HG02884 (cell line): ENCODE results near the gene SLC31A2.
A peak's percentile ranks its signal among the peaks of the same experiment; 100 is the strongest.
"Not testable (repeated sequence)": the region's sequence is repeated elsewhere in the genome, so short reads cannot be mapped to it uniquely, and the experiment has no call there.

Source experiments
- ATAC-seq: cut with Tn5 transposase; IDR thresholded peaks from one replicate; pipeline ENCODE4 v1.9.1; 2021; ENCODE audit warnings: mild to moderate bottlenecking, moderate library complexity; ENCODE audit not compliant: unreplicated experiment

SLC31A2 gene, protein sequence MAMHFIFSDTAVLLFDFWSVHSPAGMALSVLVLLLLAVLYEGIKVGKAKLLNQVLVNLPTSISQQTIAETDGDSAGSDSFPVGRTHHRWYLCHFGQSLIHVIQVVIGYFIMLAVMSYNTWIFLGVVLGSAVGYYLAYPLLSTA

DNA sequence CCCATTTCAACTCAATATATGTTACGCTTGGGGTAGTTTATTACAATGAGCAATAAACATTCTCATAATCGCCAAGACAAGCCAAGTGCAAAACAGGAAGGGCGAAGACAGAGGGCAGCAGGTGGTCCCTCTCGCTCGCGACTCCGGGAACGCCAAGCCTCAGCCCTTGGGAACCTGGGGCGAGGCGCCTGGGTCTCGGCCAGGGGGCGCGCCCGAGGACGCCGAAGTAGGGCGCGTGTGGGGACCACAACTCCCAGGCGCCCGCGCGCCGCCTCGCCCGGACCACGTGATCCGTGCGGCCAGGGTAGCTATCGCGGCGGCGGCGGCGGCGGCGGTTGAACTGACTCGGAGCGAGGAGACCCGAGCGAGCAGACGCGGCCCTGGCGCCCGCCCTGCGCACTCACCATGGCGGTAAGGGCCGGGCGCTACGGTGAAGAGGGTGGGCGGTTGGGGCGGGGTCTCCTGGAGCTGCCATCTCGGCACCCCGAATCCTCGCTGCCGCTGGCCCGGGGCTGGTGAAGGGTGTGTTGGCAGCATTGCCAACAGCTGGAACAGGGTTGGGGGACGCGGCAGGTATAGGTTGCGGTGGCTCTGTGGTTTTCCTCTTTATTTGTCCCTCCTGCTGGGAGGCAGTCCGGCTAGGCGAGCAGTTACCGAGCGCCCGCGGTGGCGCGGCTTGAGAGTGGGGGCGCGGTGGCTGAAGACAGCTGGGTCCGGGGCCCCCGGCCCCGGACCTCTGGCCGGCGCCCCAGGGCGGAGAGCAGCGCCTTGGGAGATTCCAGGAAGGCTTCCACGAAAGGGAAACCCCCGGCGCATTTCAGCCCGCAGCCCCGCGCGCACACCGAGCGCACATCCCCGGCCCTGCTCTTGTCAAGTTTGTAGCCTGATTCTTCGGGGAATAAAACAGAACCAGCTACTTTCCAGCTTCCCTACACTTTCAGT is at the start of gene SLC31A2:
TSS of gene SLC31A2 (plus strand) at position 338 of the 942 bp plus-strand sequence. CDS start at position 406, 68 bp downstream.
- ATAC-seq, result peak; percentile 93

DNA sequence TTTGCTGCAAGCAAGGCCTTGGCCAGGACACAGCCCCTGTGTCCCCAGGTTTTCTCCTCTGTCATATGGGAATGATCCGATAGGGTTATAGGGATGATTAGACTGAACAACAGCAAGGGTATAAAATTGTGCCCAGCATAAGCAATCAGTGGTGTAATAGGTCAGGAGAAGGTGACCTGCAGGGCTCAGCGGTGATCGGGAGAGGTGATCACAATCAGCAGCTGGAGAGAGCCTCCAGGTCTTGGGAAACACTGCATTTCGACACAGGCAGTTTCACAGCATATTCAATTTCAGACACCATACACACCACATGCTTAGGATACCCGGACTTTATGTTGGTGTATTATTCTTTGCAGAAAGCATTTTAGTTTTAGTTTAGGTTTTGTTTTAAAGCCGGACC is 45.5 kb upstream of the SLC31A2 start:
- not testable (repeated sequence) for ATAC-seq

DNA sequence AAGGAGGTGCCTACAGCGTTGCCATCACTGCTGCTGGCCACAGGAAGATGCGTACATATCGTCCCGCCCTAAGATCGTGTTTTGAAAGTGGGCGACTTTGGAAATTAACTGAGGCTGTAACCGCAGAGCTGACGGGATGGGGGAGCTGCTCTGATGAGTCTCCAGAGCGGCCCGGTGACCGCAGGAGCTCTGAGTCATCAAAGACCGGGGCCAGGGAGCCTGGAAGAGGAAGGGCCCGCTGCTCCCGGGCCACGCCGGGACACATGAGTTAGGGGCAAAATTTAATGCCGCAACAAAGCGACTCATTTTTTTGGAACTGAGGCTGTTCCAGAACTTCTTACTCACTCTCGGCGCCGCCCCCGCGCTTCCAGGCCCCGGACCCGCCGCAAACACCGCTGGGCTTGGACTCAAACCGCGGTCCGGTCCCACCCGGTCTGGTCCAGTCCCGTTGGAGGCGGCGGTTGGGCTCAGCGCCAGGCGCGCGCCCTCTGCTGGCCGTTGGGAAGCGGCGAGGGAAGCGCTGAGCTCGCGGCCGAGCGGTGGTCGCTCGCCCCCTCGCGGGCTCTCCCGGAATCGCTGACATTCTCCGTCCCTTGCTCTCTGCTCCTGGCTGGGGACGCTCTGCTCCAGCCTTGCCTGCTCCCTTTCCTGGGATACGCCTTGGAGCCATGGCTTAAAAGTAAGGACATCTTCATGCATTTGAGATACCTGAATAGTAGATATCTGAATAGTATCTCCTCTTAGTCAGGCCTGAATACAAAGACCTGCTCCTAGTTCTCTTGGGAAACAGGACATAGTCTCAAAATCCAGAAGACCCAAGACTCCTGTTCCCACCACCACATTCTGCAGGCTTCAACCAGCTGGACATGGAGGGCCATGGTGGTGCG is 39.5 kb upstream of the SLC31A2 start:
- peak; percentile 55 for ATAC-seq

DNA sequence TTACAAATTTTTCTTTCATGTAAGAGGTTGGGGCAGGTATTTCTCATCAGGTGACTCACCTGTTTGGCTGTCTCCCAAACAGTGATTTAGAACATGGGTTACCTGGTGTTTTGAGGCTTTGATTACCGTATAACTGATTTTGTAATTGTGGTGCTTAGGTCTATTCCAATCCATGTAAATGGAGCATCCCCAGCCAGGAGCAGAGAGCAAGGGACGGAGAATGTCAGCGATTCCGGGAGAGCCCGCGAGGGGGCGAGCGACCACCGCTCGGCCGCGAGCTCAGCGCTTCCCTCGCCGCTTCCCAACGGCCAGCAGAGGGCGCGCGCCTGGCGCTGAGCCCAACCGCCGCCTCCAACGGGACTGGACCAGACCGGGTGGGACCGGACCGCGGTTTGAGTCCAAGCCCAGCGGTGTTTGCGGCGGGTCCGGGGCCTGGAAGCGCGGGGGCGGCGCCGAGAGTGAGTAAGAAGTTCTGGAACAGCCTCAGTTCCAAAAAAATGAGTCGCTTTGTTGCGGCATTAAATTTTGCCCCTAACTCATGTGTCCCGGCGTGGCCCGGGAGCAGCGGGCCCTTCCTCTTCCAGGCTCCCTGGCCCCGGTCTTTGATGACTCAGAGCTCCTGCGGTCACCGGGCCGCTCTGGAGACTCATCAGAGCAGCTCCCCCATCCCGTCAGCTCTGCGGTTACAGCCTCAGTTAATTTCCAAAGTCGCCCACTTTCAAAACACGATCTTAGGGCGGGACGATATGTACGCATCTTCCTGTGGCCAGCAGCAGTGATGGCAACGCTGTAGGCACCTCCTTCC is 37.9 kb upstream of the SLC31A2 start:
- ATAC-seq, result peak; percentile 54

DNA sequence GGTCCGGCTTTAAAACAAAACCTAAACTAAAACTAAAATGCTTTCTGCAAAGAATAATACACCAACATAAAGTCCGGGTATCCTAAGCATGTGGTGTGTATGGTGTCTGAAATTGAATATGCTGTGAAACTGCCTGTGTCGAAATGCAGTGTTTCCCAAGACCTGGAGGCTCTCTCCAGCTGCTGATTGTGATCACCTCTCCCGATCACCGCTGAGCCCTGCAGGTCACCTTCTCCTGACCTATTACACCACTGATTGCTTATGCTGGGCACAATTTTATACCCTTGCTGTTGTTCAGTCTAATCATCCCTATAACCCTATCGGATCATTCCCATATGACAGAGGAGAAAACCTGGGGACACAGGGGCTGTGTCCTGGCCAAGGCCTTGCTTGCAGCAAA is 32.0 kb upstream of the SLC31A2 start:
- not testable (repeated sequence) for ATAC-seq

DNA sequence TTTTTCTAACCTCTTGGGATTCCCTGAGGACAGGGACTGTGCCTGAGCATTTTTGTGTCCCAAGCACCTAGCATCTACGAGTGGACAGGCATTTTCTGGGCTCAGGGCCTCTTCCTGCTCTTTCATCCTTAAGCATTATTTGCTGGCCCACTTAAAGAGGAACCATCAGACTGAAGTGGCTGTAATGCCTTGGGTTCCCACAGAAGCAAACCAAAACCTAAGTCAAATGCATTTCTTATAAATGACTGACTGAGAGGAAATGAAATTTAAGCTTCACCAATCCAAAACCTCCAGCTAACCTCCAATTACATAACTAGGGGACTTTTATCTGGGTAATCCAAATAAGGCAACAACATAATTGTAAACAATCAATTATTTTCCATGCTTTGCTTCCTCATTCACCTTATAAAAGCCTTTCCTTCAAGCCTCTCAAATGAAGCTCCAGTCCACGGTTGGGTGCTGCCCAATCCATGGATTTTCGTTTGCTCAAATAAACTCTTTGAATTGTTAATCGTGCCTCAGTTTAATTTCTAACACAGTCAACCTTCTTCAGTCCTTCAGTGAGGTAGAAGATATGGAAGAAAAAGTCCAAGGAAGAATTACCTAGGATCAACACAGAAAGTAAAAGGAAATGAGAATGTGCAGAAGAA is 25.3 kb upstream of the SLC31A2 start:
- ATAC-seq, result no peak

DNA sequence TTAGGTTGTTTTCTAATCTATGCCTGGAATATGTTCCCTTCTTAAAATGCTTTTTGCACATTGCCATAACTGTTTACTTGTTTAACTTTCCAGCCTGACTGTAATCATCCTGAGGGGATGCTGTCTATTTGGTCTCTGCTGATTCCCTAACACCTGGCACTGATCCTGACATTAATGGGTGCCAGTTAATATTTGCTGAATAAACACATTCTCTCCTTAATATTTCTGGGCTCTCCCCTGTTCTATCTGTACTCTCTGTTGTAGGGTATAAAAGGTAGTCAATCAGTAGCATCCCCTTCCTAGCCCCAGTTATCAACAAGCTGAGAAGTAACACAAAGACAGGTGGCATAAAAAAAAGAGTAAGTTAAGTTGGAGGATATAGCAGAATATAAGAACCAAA is 21.3 kb upstream of the SLC31A2 start:
- no peak for ATAC-seq

DNA sequence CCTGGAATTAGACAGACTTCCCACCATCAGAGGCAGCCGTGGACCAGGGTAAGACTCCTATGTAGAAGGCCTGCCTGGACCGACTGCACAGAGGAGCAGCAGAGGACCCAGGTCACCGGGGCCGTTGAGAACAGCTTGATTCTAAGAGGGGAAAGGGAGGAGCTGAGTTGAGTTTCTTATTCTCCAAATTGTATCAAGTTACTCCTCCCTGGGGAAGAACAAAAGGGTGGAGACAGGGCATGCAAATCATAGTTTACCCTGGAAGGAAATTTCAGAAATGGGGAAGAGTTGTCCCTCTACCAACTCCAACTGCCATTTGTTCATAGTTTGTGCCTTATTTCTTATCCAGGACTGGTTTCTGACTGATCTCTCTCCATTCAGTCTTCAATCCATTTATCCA is 20.9 kb upstream of the SLC31A2 start:
- ATAC-seq, result no peak

DNA sequence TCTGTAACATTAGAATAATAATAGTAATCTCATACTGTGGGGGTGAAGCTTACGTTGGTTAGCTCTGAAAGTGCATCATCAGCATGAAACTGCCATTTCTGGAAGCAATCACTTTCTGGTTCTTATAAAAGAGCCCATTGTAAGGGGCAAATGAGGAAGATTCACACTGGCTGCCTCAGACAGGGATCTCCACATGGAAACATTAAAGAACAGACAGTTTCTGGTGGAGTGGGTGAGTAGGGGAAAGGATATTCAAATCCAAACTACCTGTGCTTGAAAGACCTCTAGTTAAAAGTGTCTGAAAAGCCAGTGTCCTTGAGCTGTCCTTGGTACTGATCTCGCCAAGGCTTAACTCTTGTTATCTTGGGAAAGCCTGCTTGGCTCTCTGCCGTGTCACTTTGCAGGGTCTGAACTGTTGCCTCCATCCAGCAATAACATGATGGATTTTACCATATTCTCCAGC is 19.1 kb upstream of the SLC31A2 start:
- no peak for ATAC-seq

DNA sequence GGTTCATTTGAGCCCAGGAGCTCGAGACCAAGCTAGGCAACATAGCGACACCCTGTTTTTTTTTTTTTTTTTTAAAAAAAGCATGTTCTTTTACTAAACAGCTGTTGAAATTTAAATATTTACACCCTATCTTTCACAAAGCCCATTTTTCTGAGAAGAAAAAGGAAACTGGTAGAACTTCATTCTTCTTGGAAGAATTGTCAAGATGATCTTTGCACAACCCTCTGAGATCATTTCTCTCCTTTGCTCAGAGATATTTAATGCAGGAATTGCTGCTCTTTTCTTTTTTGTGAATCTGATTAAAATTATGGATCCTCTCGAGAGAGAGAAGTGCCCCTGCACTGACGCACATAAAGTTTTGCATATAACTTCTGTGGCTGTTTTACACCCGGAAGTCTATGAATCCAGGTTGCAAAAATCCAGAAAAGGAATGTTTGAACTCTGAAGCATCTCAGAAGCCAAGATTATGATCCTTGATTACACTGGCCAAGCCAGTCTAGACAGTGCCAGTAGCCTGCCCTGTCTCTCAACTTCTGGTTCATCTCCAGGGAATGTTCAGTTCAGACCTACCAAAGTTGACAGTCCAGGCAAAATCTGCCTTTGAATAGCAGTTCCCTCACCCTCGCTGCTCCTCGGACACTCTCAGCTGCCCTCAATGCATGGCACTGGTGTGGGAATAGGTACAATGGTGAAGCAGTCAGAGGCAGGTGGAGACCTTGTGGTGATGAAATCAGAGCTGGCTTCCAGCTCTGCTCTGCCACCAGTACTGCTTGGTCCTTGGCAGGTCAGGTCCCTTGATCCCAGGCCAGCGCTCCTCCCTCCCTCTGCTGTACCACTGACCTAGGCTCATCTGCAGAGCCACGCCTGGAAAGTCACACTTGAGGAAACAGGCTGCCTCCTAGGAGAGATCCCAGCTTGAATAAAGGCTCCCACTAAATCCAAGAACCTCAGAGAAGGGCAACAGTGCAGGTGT is 13.3 kb upstream of the SLC31A2 start:
- ATAC-seq, result no peak

DNA sequence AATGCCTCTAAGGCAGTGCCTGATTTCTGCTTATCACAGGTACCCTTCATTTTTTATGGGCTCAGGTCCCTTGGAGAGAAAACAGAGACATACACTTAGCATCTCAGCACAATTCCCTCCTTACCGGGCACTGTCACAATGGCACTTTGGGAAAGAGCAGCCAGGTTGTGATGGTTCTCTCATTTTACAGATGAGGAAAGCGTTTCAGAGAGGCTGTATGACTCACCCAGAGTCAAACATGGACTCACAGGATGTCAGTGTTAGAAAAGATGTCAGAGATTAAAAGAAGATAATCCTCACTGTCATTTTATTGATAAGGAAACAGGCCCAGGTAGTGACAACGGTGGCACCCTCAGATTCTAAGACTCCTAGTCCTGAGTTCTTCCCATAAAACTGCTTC is 12.0 kb upstream of the SLC31A2 start:
- no peak for ATAC-seq

DNA sequence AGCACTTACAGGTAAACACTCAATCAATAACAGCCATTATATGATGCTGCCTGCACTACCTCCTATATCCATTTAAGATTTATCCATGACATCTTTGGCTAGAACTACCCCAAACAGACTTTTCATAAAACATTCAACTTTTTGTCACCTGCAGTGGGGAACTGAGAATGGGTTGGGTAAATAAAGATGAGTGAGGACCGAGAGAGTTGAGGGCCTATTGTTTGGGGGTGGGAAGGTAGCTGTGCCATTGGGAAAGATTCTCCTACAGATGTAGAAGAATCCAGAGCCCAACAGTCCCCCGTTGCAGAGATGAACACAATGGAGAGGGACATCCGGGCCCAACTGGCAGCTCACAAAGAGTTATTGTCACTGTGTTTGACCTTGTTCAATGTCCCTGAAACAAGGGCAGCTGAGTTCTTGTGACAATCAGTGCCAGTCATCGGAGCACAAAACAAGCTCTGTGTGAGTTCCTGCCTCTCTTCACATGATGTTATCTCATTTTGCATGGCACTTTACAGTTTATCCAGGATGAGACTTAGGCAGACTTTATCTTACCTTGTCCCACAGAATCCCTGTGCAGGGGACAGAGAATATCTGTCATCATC is 11.5 kb upstream of the SLC31A2 start:
- no peak for ATAC-seq

DNA sequence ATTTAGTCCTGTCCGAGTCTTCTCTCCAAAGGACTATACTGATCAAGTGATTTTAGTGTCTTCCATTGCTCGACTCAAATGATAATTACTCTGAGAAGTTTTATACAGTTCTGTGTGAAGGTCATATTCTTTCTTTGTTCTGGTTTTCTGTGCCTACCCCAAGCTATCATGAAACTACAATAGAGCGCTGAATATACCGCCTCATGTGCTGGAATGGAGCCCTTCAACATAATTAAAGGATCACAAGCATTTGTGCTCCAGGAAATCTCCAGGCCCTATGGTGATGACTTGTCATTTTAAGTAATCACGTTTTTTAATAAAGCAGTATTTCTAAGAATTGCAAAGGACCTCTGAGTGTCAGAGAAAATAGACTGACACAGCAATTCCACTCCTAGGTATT is 10.9 kb upstream of the SLC31A2 start:
- no peak for ATAC-seq

DNA sequence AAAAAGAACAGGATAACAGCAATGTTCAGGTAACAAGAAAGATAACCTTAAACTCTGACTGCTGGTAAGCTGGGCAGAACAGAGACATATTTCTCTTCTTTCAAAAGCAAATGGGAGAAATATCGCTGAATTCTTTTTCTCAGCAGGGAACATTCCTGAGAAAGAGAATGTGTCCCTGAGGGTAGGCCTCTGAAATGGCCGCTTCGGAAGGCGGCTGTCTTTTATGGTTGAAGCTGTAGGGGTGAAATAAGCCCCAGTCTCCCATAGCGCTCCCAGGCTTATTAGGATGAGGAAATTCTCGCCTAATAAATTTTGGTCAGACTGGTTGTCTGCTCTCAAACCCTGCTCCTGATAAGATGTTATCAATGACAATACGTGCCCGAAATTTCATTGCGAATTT is 9.9 kb upstream of the SLC31A2 start:
- ATAC-seq, result not testable (repeated sequence)

DNA sequence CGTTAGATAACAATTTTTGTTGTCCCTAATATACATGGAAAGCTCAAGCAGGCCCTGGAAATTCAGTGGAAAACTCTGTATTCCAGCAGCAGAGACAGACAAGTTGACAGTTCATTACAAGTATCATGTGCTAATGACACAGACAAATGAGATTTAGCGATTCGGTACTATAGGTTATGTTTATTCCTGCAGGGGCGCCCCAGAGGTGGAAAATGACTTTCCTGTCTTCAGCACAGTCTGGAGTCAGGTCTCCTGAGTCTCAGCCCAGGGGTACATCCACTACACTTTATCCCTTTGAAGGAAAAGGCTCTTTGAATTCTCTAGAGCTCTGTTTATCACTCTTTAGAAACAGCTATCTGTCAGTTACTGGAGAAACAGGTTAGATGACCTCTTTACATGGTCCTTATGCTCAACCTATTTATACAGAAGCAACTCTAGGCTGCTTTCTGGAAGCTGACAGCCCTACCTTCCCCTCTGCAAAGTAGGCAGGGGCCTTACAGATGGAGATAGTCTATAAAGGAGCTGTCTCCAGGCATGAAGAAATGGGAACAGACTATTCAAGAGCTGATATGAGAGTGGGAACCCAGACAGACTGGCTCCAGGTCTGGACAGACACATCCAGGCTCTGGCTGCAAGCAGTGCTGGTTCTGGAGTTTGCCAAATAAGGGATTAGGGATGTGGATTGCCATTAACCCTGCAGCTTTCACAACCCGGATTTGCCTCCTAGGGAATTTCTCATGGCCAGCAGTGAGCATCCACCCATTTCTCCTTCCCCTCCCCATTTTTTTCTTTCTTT is 7.2 kb upstream of the SLC31A2 start:
- ATAC-seq, result no peak

DNA sequence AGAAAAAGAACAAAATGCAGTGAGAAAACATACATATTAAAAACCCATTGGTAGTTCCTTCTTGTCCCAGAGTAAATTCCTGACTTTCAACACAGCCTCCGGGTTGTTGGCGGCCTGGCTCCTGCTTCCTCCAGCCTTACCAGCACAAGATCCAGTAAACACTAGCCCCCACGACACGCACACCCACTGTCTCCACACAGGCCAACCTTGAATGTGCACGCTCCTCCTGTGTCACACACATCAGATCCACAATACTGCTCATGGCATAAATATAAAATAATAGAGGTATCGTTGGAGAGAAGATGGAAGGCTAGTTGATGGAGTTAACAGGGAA is 2.5 kb upstream of the SLC31A2 start:
- ATAC-seq, result no peak

DNA sequence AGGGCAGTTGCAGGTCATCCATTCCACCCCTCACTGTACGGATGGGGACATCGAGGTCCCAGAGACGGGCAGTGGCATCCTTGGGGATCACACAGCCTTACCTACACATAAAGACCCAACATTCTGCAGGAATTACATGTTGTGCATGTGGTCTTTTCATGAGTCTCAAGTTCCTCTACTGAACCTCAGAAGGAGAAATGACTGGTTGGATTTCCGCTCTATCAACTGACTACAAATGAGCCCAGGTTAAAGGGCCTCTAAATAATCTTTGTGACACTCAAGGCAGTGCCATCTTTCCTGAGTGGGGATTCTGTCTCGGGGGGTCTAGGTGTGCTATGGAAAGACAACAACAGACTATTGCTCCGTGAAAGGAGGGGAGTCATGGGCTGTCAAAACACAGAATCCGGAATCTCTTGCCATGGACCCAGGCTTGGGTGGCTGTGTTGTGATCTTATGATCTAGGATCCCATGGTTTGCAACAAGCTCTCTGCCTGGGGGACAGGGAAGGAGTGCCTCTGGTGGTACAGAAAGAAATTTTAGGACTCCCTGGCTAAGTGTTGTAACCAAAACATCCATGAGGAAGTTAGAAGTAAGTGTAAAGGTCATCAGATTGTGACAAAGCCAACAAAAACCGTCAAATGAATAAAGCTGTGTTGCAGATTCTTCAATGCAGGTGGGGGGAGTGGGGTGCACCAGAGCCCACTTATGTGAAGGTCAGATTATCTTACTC is 1.9 kb upstream of the SLC31A2 start:
- no peak for ATAC-seq
